Measurements from ENCODE around the gene ITGB1BP1. TPM values are rescaled to one million over a fixed set of nuclear protein-coding genes. Genes with fewer than 3 reads are reported as not detected.
A peak's percentile ranks its signal among the peaks of the same experiment; 100 is the strongest.

The ITGB1BP1 gene
- total RNA-seq, 1 donor from 2014 or later: 25.6 TPM

GRCh38 chr2:9378433-9379390 lies 44.6 kb downstream of the ITGB1BP1 start:
- DNase-seq (ENCODE audit: low read depth in 2 of 2): peak; percentile 88 to 89

GRCh38 chr2:9377461-9378097 lies 45.7 kb downstream of the ITGB1BP1 start:
- DNase-seq (ENCODE audit: low read depth in 2 of 2): peak in 1 of 2 donors; percentile 25

- DNase-seq (ENCODE audit: low read depth in 2 of 2): no peak
Observed at GRCh38 chr2:9375857-9376428, 47.4 kb downstream of the ITGB1BP1 start.

GRCh38 chr2:9374071-9374730 lies 49.1 kb downstream of the ITGB1BP1 start:
- DNase-seq (ENCODE audit: low read depth in 2 of 2): no peak

GRCh38 chr2:9373476-9373875 lies 49.9 kb downstream of the ITGB1BP1 start:
- no peak for DNase-seq (ENCODE audit: low read depth in 2 of 2)

GRCh38 chr2:9373047-9373446 lies 50.3 kb downstream of the ITGB1BP1 start:
- DNase-seq (ENCODE audit: low read depth in 2 of 2): no peak

GRCh38 chr2:9370746-9371145 lies 52.6 kb downstream of the ITGB1BP1 start:
- no peak for DNase-seq (ENCODE audit: low read depth in 2 of 2)

- DNase-seq (ENCODE audit: low read depth in 2 of 2): no peak
Observed at GRCh38 chr2:9366026-9366425, 57.3 kb downstream of the ITGB1BP1 start.

GRCh38 chr2:9365498-9366019 lies 57.8 kb downstream of the ITGB1BP1 start:
- DNase-seq (ENCODE audit: low read depth in 2 of 2): no peak

GRCh38 chr2:9364791-9365497 lies 58.4 kb downstream of the ITGB1BP1 start:
- DNase-seq (ENCODE audit: low read depth in 2 of 2): peak; percentile 22 to 50

GRCh38 chr2:9364373-9364772 lies 59.0 kb downstream of the ITGB1BP1 start:
- DNase-seq (ENCODE audit: low read depth in 2 of 2): no peak

GRCh38 chr2:9360701-9361100 lies 62.6 kb downstream of the ITGB1BP1 start:
- DNase-seq (ENCODE audit: low read depth in 2 of 2): no peak

GRCh38 chr2:9360110-9360509 lies 63.2 kb downstream of the ITGB1BP1 start:
- no peak for DNase-seq (ENCODE audit: low read depth in 2 of 2)

GRCh38 chr2:9359463-9359862 lies 63.9 kb downstream of the ITGB1BP1 start:
- DNase-seq (ENCODE audit: low read depth in 2 of 2): no peak

GRCh38 chr2:9358846-9359245 lies 64.5 kb downstream of the ITGB1BP1 start:
- DNase-seq (ENCODE audit: low read depth in 2 of 2): no peak

GRCh38 chr2:9356261-9356660 lies 67.1 kb downstream of the ITGB1BP1 start:
- DNase-seq (ENCODE audit: low read depth in 2 of 2): no peak

- no peak for DNase-seq (ENCODE audit: low read depth in 2 of 2)
Observed at GRCh38 chr2:9355716-9356115, 67.6 kb downstream of the ITGB1BP1 start.

GRCh38 chr2:9355270-9355669 lies 68.1 kb downstream of the ITGB1BP1 start:
- no peak for DNase-seq (ENCODE audit: low read depth in 2 of 2)

GRCh38 chr2:9354318-9354717 lies 69.0 kb downstream of the ITGB1BP1 start:
- no peak for DNase-seq (ENCODE audit: low read depth in 2 of 2)

Measured in lung microvascular endothelial cell (primary cell).